ENCODE measurements around the gene NUDT13. TPM values are rescaled to one million over a fixed set of nuclear protein-coding genes. Genes with fewer than 3 reads are reported as not detected.

Gene NUDT13
- total and polyA plus RNA-seq, 2 of the 8 experiments (the other 6 are each of a cell fraction or from before 2014, with no cell fraction given), result 1.5 to 1.9 TPM

DNA sequence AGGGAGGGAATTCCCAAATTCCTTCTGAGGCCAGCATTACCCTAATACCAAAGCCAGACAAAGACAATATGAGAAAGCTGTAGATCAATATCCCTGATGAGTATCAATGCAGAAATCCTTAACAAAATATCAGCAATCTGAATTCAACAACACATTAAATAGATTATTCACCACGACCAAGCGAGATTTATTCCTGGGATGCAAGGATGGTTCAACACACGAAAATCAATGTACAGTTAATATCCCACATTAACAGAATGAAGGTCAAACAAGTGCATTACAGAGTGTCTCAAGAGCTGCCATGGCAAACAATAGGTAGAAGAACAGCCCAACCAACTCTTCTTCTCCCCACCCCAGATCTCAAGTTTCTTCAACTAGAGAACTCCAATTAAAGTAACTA, 51.4 kb downstream of the NUDT13 start:
- no peak overlapping the region for H2AFZ ChIP-seq (ENCODE audit: low read length)
- H3K4me2 ChIP-seq (ENCODE audit: insufficient read depth in 1 of 2, low read depth in 2 of 2, low read length in 2 of 2), result no peak overlapping the region
- H3K79me2 ChIP-seq (ENCODE audit: control insufficient read depth in 1 of 2, insufficient read depth in 2 of 2, low read length in 2 of 2), result peaks cover 4 to 55% of the 10 kb centered on the region in 2 experiments; a peak in 3 of 4 replicates
- no peaks in the 10 kb centered on the region for H3K23me2 ChIP-seq (ENCODE audit: low read depth, low read length)
- peaks cover 2 to 19% (median 15%) of the 10 kb centered on the region in 4 experiments; a peak in 7 of 8 replicates for H3K36me3 ChIP-seq (ENCODE audit: control insufficient read depth in 2 of 4, insufficient read depth in 4 of 4, low read length in 3 of 4)
- H3K23ac ChIP-seq (ENCODE audit: insufficient read length), result no peak overlapping the region
- no peak overlapping the region for H2BK5ac ChIP-seq (ENCODE audit: low read depth, low read length)
- no peak overlapping the region for H3K14ac ChIP-seq (ENCODE audit: insufficient read length)
- POLR2A ChIA-PET (ENCODE audit: partially characterized antibody), result no interaction called here
- no peak overlapping the region for H2BK15ac ChIP-seq (ENCODE audit: low read length)
- no peak overlapping the region for H3K4me3 ChIP-seq (ENCODE audit: extremely low read depth in 1 of 4, insufficient read depth in 2 of 4, low read depth in 3 of 4, low read length in 4 of 4)
- H2AK5ac ChIP-seq (ENCODE audit: low read depth, low read length), result no peak overlapping the region
- no peak overlapping the region for H3K56ac ChIP-seq (replicated peaks; ENCODE audit: insufficient read length, low read depth, low read length)
- FAIRE-seq (no peak), DNase-seq (ENCODE audit: low read depth in 1 of 2, low spot score in 2 of 2) (no peak)
- H4K20me1 ChIP-seq (replicated peaks in 1 of 2; ENCODE audit: control insufficient read depth in 1 of 2, insufficient read depth in 2 of 2, low read length in 2 of 2), result peaks cover 0 to 9% of the 10 kb centered on the region in 2 experiments
- H3K4me1 ChIP-seq (replicated peaks in 1 of 4; ENCODE audit: control insufficient read depth in 3 of 4, insufficient read depth in 4 of 4, low read length in 3 of 4), result no peaks in the 10 kb centered on the region
- H3K27me3 ChIP-seq (replicated peaks in 1 of 4; ENCODE audit: control insufficient read depth in 3 of 4, extremely low read depth in 1 of 4, insufficient read depth in 3 of 4, low read length in 3 of 4), result no peaks in the 10 kb centered on the region
- H3K9me3 ChIP-seq (ENCODE audit: insufficient read depth in 2 of 2, low read depth in 1 of 2, low read length in 1 of 2), result no peaks in the 10 kb centered on the region; a peak in 1 of 4 replicates
- TF ChIP-seq CBX5 (IDR thresholded peaks at IDR 0.05; ENCODE audit: low read depth, low read length), result no peak
- no peak for TF ChIP-seq NANOG (IDR thresholded peaks at IDR 0.05; ENCODE audit: insufficient read depth, low read depth, low read length, poor library complexity, severe bottlenecking)
- TF ChIP-seq BRCA1 (IDR thresholded peaks at IDR 0.05; ENCODE audit: low read depth, low read length), result no peak
- TF ChIP-seq, protein P1, sequence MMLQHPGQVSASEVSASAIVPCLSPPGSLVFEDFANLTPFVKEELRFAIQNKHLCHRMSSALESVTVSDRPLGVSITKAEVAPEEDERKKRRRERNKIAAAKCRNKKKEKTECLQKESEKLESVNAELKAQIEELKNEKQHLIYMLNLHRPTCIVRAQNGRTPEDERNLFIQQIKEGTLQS (IDR thresholded peaks at IDR 0.05; ENCODE audit: insufficient read depth, low read depth, low read length), result no peak
- TF ChIP-seq SIX5 (IDR thresholded peaks at IDR 0.05; ENCODE audit: low read depth, low read length), result no peak
- TF ChIP-seq, protein P2, sequence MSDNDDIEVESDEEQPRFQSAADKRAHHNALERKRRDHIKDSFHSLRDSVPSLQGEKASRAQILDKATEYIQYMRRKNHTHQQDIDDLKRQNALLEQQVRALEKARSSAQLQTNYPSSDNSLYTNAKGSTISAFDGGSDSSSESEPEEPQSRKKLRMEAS (IDR thresholded peaks at IDR 0.05), result no peak
- no peak for TF ChIP-seq TAF7 (optimal IDR thresholded peaks at IDR 0.05; ENCODE audit: borderline replicate concordance, low read depth, low read length)
- CTCF ChIA-PET (ENCODE audit: partially characterized antibody), result interaction anchor here (1.0 kb wide), 1 partner anchor 43 kb away, joined by 3 read pairs; no protein-coding TSS in a partner anchor
- H3K79me1 ChIP-seq (ENCODE audit: low read depth, low read length), result peaks cover 2% of the 10 kb centered on the region
- H3K4ac ChIP-seq (replicated peaks; ENCODE audit: insufficient read length, low read depth, low read length), result no peak overlapping the region
- H4K5ac ChIP-seq (ENCODE audit: insufficient read length, low read depth, low read length), result no peak overlapping the region
- no peak overlapping the region for H2BK120ac ChIP-seq (replicated peaks; ENCODE audit: low read depth, low read length)
- 83% methylated on average over 3 of the region's 3 CpGs; no CpG with 5 or more reads in 1 of the 2 experiments for WGBS, 2 experiments (ENCODE audit: extremely low coverage in 1 of 2, insufficient coverage in 1 of 2, insufficient read length in 1 of 2, insufficient replicate concordance in 2 of 2, low coverage in 1 of 2, low lambda C conversion rate in 2 of 2, missing lambda C conversion rate in 1 of 2)
- H4K8ac ChIP-seq (ENCODE audit: extremely low read depth, insufficient read depth, low read length), result no peak overlapping the region
- H3K9ac ChIP-seq (replicated peaks in 1 of 4; ENCODE audit: extremely low read depth in 1 of 4, low read depth in 3 of 4, low read length in 3 of 4), result no peak overlapping the region
- no peak overlapping the region for H3K27ac ChIP-seq (ENCODE audit: low read depth, low read length)
- H2BK12ac ChIP-seq (ENCODE audit: low read depth, low read length), result no peak overlapping the region
- H4K91ac ChIP-seq (replicated peaks; ENCODE audit: insufficient read length, low read length), result no peak overlapping the region
- H3K18ac ChIP-seq (ENCODE audit: extremely low read depth, low read length), result no peak overlapping the region
- no peak overlapping the region for H2BK20ac ChIP-seq (ENCODE audit: low read length)
